ENCODE data around the gene TUBB1. TPM values are rescaled to one million over a fixed set of nuclear protein-coding genes. Genes with fewer than 3 reads are reported as not detected.

TUBB1 gene
- total and polyA plus RNA-seq, 2 of the 13 experiments (the other 11 are each of a cell fraction or from before 2014, with no cell fraction given): 0.11 to 57.6 TPM

GRCh38 chr20:59042151-59042795, 23.0 kb downstream of the TUBB1 start, which contains the start of gene PRELID3B (continued):
- no peak for TF ChIP-seq ZBTB26 (CRISPR knock-in tag; IDR thresholded peaks at IDR 0.05; ENCODE audit: borderline replicate concordance)
- no peak for TF ChIP-seq GMEB2 (CRISPR knock-in tag; IDR thresholded peaks at IDR 0.05; ENCODE audit: low read depth)
- no peak for TF ChIP-seq CEBPG (CRISPR knock-in tag; IDR thresholded peaks at IDR 0.05)
- TF ChIP-seq NONO (IDR thresholded peaks at IDR 0.05): no peak
- TF ChIP-seq NONO (CRISPR knock-in tag; conservative IDR thresholded peaks at IDR 0.05): no peak
- TF ChIP-seq MIER3 (CRISPR knock-in tag; IDR thresholded peaks at IDR 0.05; ENCODE audit: borderline replicate concordance): no peak
- TF ChIP-seq PRDM15 (CRISPR knock-in tag; IDR thresholded peaks at IDR 0.05): no peak
- no peak for TF ChIP-seq NFYC (CRISPR knock-in tag; IDR thresholded peaks at IDR 0.05)
- no peak for TF ChIP-seq ZNF282 (IDR thresholded peaks at IDR 0.05; ENCODE audit: partially characterized antibody)
- TF ChIP-seq SP5 (CRISPR knock-in tag; IDR thresholded peaks at IDR 0.05; ENCODE audit: borderline replicate concordance, low read depth): no peak
- peak; percentile 79; the same call in 1 of the 2 replicates for TF ChIP-seq MXD4 (CRISPR knock-in tag; IDR thresholded peaks at IDR 0.05)
- TF ChIP-seq ARID2 (CRISPR knock-in tag; IDR thresholded peaks at IDR 0.05; ENCODE audit: borderline replicate concordance): no peak
- TF ChIP-seq TARDBP (CRISPR knock-in tag; IDR thresholded peaks at IDR 0.05): no peak
- no peak for TF ChIP-seq WIZ (CRISPR knock-in tag; IDR thresholded peaks at IDR 0.05)
- no peak for TF ChIP-seq ZNF749 (CRISPR knock-in tag; IDR thresholded peaks at IDR 0.05; ENCODE audit: borderline replicate concordance)
- no peak for TF ChIP-seq ZNF12 (CRISPR knock-in tag; IDR thresholded peaks at IDR 0.05)
- peak; percentile 27 for TF ChIP-seq PATZ1 (CRISPR knock-in tag; IDR thresholded peaks at IDR 0.05)
- no peak for TF ChIP-seq ZBTB7A (CRISPR knock-in tag; IDR thresholded peaks at IDR 0.05)
- no peak for TF ChIP-seq MTERF4 (CRISPR knock-in tag; IDR thresholded peaks at IDR 0.05)
- TF ChIP-seq NRL (CRISPR knock-in tag; IDR thresholded peaks at IDR 0.05; ENCODE audit: borderline replicate concordance): peak; percentile 93; the same call in 1 of the 2 replicates
- TF ChIP-seq ZNF703 (CRISPR knock-in tag; IDR thresholded peaks at IDR 0.05; ENCODE audit: borderline replicate concordance): peak; percentile 89
